ENCODE data around the gene ITPR1. TPM values are rescaled to one million over a fixed set of nuclear protein-coding genes. Genes with fewer than 3 reads are reported as not detected.
"Not testable (repeated sequence)": the region's sequence is repeated elsewhere in the genome, so short reads cannot be mapped to it uniquely, and the experiment has no call there.

ITPR1 gene
- total RNA-seq (2014; rRNA removed; shearing (Covaris generic)): 4.6 and 5.8 TPM in 2 replicates

DNA sequence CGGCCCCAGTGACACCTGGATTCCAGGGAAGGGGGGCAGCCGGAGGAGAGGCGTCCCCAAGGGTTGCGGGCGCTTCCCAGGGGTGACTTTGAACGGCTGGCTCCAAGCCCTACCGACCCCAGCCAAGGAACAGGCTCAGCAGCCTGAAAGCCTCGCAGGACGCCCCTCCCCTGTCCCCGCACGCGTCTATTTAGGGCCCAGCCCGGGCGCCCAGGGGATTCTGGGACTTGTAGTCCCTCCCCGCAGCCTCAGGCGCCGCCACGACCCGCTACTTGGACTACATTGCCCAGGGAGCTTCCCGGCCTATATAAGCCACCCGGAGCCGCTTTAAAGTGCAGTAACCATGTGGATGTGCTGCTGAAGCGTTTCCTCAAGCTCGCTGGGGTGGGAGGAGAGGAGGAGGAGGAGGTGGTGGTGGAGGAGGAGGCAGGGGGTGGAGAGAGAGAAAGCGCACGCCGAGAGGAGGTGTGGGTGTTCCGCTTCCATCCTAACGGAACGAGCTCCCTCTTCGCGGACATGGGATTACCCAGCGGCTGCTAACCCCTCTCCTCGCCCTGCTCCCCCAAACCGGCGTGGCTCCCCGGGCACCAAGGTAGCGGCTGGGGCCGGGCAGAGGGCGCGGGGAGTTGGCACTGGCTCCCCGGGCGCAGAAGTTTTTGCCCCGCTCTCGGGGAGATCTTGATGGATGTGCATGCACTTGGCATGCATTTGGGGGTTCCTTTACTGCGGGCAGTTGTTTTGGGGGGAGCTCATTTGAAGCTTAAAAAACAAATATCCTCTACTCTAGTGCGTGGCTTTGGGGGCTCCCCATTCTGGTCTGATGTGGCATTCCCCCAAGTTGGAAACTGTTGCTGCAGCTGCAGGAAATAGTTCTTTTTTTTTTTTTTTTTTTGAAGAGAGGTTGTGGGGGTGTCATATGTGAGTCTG lies at the start of gene ITPR1:
Gene ITPR1 (plus strand): TSS at position 335 of the 927 bp plus-strand sequence. CDS start 23,144 bp downstream, outside the sequence.
- peak; percentile 99 for DNase-seq (ENCODE audit: low spot score)

DNA sequence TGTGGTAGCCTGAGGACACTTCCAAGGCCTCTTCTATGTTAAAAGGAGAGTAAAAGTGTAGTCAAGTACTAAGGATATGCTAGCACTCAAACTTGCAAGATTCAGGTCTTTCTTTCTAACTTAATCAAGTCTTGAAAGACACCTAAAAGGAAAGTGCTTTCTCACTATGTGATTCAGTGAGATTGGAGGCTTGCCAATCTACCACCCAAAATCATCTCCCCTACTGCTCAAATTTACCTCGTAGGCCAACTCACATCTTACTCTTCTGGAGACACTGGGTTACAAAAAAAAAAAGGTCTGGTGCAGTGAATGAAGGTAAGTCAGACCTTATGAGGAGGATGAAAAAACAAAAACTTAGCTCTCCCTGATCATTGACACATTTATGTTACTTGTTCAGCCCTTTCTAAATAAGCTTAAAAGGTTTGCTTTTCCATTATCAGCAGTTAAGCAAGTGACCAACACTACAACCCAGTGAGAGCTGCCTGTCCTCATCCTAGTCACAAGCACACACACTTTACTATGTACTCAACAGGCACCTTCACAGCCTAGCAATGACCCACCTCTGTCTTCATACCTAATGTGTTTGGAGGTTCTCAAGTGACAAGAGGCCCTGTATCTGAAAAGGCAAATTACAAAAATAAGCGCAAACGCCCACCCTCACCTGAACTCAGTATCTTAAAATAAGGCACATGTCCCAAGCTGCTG lies 45.7 kb upstream of the ITPR1 start:
- DNase-seq (ENCODE audit: low spot score): no peak

DNA sequence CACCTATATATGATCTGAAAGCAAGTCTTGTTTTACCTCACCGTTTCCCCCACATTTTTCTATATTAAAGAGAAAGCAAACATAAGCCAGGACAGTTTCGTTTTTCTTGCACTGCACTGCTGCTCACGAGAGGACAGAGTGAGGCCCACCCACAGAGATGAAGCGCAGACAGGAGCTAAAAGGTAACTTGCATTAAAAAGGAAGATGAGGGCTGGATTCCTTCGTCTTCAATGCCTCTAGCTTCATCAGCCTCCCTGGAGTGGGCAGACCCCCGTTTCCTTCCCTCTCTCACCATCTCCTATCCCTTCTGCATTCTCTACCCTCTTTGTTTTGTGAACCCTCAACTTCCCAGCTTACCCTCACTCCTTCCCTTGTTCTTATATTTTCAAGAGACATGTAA lies 45.0 kb upstream of the ITPR1 start:
- DNase-seq (ENCODE audit: low spot score): no peak

DNA sequence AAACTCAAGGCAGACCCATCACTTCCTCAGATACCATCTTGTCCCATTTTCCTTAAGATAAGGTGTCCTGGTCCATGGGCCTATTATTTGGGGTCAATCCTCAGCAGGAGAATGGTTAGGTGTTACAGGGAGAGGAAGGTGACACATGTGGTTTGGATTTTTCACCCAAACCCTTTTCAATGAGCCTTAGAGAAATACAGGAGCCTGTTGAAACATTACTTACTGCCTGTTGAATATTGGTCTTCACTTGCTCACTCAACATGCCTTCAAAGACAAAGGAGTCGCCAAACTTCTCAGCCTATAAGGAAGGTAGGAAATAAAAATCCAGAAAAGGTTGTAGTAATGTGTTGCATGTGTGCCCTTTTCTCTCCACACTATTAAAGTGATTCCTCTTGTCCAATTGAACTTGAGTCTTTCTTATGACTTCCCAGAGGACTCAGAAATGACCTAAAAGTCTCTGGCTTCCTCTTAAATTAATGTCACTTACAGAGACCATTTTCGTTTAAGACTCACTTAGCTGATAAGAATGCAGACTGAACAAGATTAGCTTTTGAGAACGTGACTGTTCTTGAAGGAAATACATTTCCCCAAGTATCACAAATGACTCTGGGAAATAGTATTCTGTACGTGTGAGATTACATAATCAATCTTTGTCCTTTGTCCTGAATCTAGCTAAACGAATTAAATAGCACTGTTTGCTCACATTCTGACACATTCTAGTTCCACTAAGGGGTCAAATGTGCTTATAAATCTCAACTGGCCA lies 43.9 kb upstream of the ITPR1 start:
- no peak for DNase-seq (ENCODE audit: low spot score)

DNA sequence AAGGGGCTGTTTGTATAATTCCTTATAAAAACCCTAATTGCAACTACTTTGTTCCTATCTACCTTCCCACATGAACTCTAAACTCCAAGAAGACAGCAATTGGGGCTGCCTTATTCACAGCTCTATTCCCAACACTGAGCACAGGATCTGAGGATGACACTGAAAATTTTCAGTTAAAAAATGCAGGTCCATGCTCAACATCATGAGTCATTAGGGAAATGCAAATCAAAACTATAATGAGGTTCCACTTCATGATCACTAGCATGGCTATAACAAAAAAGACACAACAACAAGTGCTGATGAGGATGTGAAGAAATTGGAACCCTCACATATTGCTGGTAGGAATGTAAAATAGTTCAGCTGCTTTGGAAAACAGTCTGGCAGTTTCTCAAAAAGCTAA lies 39.0 kb upstream of the ITPR1 start:
- no peak for DNase-seq (ENCODE audit: low spot score)

DNA sequence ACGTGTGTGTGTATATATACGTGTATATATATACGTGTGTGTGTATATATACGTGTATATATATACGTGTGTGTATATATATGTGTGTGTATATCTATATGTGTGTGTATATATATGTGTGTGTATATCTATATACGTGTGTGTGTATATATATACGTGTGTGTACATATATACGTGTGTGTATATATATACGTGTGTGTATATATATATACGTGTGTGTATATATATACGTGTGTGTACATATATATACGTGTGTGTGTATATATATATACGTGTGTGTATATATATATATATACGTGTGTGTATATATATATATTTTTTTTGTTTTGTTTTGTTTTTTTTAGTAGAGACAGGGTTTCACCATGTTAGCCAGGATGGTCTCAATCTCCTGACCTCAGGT lies 36.4 kb upstream of the ITPR1 start:
- DNase-seq (ENCODE audit: low spot score): not testable (repeated sequence)

DNA sequence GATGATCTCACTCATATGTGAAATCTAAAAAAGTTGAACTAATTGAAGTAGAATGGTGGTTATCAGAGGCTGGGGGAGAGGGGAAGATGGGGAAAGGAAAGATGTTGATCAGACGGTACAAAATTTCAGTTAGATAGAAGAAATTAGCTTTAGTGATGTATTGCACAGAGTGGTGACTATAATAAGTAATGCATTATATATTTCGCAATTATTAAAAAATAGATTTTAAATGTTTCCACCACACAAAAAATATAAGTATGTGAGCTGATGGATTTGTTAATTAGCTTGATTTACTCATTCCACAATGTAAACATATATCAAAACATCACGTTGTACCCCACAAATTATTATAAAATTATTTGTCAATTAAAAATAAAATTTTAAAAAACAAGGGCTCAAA lies 34.2 kb upstream of the ITPR1 start:
- DNase-seq (ENCODE audit: low spot score): no peak

DNA sequence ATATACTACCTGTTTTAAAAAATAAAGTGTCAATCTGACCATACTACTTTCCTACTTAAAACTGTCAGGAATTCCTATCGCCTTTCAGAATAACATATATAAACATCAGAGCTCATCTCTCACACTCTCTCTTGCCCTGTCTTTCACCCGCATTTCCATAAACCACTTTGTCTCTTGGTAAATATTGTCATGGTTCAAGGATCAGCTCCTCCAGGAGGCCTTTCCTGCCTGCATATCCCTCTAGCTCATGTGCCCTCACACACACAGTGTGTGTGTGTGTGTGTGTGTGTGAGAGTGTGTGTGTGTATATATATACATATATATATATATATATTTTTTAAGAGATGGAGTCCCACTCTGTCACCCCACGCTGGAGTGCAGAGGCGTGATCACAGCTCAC lies 32.8 kb upstream of the ITPR1 start:
- DNase-seq (ENCODE audit: low spot score): no peak

DNA sequence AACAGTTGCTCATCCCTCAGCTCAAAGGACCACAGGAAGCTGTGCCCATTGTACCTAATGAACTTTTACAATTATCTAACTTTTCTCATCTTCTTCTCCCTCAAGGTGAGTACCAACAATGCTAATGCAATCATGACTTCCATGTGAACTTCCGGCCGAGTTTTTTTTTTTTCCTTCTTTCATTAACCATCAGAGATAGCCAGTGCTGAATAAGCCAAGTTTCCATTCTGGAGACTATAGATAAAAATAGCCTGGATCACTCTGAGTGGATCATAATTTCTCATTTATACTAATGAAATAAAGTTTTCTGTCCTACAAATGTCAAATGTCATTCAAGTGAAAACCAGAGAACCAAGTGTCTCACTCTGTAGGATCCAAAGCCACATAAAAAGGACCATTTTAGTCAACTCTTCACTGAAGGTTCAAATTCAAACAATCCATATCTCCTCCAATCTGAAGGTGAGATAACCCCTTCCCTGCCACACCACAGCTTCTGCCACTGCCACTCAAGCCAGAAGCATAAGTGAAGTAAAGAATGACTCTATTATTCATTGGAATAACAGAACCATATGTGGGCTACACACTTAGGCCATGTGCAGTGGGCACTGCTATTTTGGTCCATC lies 31.6 kb upstream of the ITPR1 start:
- no peak for DNase-seq (ENCODE audit: low spot score)

DNA sequence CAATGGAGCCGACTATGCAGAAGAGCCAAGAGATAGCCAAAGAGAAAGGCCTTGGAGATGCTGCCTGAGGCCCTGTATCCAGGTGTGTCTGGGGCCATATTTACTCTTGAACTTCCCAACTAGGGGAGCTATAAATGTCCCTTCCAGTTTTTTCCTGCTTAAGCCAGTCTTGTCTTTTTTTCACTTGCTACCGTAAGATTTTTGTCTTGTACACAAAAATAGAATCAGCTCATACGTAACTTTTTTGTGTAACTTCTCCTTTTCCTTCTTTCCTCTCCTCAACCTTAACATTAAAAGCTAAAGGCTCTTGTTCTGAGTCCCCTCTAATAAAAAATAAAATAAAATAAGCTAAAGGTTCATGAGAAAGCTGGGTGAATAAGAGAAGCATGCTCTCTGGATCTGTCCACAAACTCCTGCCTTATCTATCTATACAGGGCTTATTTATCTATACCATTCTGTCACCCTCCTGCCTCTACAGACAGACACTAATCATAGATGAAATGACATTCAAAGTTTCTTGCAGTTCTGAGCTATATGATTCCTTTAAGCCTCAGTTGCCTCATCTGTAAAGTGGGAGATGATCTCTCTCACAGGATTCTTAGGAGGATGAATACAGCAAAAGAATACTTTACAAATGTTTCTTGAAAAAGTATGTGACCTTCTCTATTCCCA lies 30.6 kb upstream of the ITPR1 start:
- no peak for DNase-seq (ENCODE audit: low spot score)

DNA sequence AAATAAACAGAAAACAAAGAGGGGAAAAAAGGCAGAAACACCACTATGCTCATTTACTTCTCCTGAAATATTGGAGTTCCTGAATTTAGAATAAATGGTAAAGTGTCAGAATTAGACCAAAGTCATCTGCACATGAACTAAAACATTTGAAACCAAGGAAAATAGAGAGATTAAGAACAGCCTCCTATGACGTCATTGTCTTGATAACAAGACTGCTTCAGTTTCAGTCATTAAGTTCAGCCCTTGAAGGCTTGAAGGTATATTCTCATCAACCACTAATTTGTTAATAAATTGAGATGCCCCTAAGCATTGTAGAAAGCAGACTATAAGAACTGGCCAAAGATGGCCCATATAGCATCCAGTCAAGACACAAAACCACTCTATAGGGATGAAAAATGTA lies 28.6 kb upstream of the ITPR1 start:
- DNase-seq (ENCODE audit: low spot score): no peak

DNA sequence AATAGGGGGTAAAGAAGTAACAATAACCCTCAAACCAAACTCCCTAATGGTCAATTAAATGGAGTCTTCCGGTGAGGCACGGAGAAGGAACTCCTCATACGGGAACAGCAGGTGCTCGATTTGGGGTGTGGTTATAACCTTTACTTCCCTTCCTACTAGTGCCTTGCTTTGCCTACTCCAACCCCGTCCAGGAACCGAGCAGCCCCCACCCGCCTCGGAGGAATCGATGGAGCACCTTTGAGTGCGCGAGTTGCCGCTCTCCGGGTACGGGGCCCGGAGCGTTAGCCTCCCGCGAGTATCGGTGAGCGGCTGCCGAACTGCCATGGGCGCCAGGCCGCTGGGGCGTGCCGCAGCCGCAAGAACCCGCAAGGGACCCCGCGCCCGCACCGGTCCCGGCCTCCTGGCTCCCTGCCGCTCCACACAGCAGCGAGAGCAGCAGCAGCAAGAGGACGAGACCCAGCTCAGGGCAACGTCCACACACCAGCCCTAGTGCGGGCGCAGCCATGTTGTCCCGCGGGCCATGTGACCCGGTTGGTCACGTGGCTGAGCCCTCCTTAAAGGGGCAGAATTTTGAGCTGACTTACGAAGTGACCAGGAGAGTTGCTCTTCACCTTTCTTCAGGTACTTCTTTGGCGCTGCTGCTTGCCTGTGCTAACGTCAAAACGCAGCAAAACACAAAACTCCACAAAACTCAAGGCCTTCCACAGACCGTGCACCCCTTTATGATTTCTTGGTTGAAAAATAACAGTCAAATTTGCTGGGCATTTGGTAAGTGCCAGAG lies 26.2 kb upstream of the ITPR1 start, which contains the start of gene SUMF1:
Gene SUMF1 (minus strand): TSS at position 529 of the 781 bp plus-strand sequence. CDS start 24 bp downstream, at position 505.
- DNase-seq (ENCODE audit: low spot score): peak; percentile 67

DNA sequence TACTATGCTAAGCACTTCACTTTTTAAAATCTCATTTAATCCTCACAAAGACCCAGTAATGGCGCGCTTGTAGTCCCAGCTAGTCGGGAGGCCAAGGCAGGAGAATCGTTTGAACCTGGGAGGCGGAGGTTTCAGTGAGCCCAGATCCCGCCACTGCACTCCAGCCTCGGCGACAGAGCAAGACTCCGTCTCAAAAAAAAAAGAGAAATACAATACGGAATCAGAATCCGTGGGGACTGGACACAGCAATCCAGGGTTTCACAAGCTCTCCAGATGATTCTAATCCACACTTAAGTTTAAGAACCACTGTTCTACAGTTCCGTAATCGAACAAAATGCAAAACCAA lies 25.7 kb upstream of the ITPR1 start:
- DNase-seq (ENCODE audit: low spot score): no peak

DNA sequence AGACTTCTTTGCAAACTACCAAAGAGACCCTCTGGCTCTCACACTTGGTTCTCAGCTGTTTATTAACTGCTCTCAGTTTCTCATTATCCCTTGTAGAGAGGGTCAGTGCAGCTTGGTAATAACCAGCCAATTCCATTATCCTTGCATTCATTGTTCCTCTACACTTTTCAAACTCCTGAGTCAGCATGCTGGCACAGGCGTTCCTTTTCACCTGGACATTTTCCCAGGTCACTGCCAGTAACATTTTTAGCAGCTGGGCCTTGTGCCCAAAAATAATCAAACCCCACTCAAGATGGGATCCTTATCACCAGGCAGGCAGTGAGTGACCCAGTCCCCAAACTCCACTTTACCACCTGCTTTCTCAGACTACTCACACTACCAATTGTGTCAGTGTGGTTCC lies 21.2 kb upstream of the ITPR1 start:
- DNase-seq (ENCODE audit: low spot score): no peak

DNA sequence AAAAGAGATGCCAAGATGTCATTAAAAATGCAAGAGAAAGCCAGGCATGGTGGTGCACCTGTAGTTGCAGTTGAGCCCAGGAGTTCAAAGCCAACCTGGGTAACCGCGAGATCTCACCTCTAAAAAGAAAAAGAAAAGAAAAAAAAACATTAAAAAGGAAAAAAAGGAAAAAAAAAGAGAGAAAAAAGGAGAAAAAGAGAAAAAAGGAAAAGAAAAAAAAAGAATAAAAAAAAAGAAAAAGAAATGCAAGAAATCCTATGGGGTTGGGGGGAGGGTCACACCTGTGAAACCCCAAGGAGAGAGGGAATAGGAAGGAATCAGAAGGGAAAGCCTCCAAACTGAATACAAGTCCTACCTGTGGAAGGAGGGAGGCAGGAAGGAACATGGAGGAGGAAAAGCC lies 20.8 kb upstream of the ITPR1 start:
- no peak for DNase-seq (ENCODE audit: low spot score)

DNA sequence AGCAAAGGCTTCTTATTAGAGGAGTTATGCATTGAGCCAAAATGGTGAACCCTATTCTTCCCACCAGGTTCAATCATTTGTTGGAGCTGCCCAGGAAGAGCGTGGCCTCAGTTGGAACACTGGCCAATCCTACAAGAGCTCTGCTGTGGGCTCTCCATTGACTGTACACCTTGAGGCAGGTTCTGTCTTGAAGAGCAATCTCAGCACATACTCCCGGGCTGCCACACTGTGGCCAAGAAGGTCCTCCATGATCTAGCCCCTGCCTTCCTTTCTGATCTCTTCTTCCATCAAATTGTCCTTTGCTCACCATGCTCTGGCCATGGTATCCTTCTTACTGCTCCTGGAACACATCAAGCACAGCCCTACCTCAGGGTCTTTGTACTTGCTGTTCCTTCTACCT lies 20.4 kb upstream of the ITPR1 start:
- no peak for DNase-seq (ENCODE audit: low spot score)

DNA sequence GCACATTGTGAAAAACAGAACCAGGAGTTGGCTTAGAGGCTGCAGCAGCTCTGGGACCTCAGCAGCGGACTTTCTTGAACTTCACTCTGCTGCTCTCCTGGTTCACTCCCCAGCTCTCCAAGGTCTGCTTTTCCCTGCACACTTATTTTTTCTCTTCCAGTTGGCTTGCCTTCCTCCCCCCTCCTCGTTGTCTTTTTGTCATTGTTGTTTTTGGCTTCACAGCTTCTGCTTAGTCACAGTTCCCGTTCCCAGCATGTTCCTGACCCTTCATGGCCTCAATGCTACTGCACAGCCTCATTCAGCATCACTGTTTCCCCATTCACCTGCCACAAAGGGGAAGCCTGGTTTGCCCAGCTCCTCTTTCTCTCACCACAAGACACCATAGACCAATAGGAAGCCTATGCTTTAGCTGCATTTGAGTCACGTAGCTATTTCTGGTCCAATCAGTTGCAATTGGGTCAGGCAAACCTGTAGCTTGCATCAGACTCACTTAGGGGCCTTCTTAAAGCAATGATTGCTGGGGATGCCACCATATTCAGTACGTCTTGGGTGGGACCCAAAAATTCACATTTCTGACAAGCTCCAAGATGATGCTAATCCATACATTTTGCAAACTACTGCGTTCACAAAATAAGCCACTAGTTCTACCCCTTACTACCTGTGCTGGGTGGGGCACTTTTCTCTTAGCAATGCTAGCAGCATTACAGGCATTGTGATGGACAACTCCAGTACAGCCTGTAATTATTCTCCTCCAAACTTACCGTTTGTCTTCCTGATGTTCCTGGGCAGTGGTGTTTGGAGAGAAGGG lies 18.3 kb upstream of the ITPR1 start:
- DNase-seq (ENCODE audit: low spot score): peak; percentile 57

DNA sequence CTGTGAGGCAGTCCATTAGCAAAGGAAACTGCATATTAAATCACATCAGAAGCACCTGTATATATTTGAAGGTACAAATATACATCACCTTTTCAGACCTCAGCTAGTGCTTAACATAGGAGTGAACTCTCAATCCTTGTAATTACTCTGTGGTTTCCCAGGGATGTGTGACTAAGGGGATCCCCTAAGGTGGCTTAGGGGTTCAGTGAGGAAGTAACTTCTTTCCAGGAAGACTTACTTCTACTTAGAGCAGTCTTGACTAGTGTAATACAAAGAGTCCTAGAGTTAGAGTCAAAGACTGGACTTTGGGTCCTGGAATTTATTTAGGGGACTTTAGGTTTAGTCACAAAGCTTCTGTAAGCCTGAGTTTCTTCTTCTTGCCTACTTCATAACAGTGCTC lies 17.3 kb upstream of the ITPR1 start:
- DNase-seq (ENCODE audit: low spot score): no peak

DNA sequence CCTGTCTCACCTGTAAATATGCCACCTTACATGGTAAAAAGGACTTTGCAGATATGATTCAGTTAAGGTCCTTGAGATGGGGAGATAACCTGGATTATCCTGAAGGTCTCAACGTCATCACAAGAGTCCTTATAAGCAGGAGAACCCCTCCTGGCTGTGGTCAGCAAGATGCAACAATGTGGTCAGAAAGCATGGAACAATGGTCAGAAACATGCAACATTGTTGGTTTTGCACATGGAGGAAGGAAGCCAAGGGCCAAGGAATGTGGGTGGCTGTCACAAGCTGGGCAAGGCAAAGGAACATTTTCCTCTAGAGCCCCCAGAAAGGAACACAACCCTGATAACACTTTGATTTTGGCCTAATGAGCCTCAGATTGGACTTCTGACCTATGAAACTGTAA lies 16.7 kb upstream of the ITPR1 start:
- peak; percentile 16 for DNase-seq (ENCODE audit: low spot score)

DNA sequence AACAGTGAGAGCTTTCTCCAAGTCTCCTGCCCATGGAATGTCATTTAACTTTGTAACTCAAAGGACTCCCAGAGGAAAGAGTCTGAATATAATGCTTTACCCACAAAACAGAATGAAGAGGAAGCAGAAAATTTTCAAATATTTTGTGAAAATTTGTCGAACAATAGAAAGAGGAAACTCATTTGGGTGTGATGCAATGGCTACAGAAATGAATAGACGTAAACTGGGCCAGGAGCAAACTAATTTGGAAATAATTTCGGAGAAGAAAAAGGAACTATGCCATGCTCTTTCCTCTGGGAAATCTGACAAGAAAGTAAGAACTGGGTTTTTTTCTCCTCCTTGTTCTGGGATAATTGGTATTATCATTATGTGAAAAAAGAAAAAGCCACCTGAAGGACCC lies 14.9 kb upstream of the ITPR1 start:
- DNase-seq (ENCODE audit: low spot score): no peak
